Ammon's horn (tissue), 1 donor: Measurements from ENCODE around the gene PBX1.
"Not testable (repeated sequence)": the region's sequence is repeated elsewhere in the genome, so short reads cannot be mapped to it uniquely, and the experiment has no call there.

Source experiments
- DNase-seq: peaks from one replicate; pipeline ENCODE4 v3.0.0-alpha.2; 2016; ENCODE audit warnings: low spot score

Gene PBX1

GRCh38 chr1:164643018-164643417 is 84.0 kb downstream of the PBX1 start:
- no peak for DNase-seq

GRCh38 chr1:164644268-164644667 is 85.3 kb downstream of the PBX1 start:
- no peak for DNase-seq

GRCh38 chr1:164644774-164645644 is 86.0 kb downstream of the PBX1 start:
- no peak for DNase-seq

GRCh38 chr1:164645921-164646320 is 86.9 kb downstream of the PBX1 start:
- DNase-seq, result no peak

- DNase-seq, result no peak
These were observed 88.2 kb downstream of the PBX1 start for GRCh38 chr1:164647211-164647610.

- no peak for DNase-seq
These were observed 89.7 kb downstream of the PBX1 start for GRCh38 chr1:164648636-164649035.

GRCh38 chr1:164649146-164649545 is 90.2 kb downstream of the PBX1 start:
- no peak for DNase-seq

GRCh38 chr1:164650531-164650930 is 91.5 kb downstream of the PBX1 start:
- DNase-seq, result no peak

- no peak for DNase-seq
These were observed 92.5 kb downstream of the PBX1 start for GRCh38 chr1:164651351-164651951.

- DNase-seq, result not testable (repeated sequence)
These were observed 94.0 kb downstream of the PBX1 start for GRCh38 chr1:164652969-164653368.

GRCh38 chr1:164653705-164654104 is 94.7 kb downstream of the PBX1 start:
- no peak for DNase-seq

GRCh38 chr1:164654200-164654599 is 95.2 kb downstream of the PBX1 start:
- DNase-seq, result no peak

- DNase-seq, result no peak
These were observed 99.9 kb downstream of the PBX1 start for GRCh38 chr1:164658864-164659263.

- DNase-seq, result peak; percentile 40
These were observed 100.8 kb downstream of the PBX1 start for GRCh38 chr1:164659621-164660411.

- no peak for DNase-seq
These were observed 101.4 kb downstream of the PBX1 start for GRCh38 chr1:164660412-164660772.

- no peak for DNase-seq
These were observed 101.8 kb downstream of the PBX1 start for GRCh38 chr1:164660775-164661174.

GRCh38 chr1:164662462-164662861 is 103.5 kb downstream of the PBX1 start:
- DNase-seq, result no peak

GRCh38 chr1:164662955-164663354 is 104.0 kb downstream of the PBX1 start:
- no peak for DNase-seq

GRCh38 chr1:164664127-164664526 is 105.1 kb downstream of the PBX1 start:
- no peak for DNase-seq

- DNase-seq, result no peak
These were observed 108.0 kb downstream of the PBX1 start for GRCh38 chr1:164667001-164667400.

- no peak for DNase-seq
These were observed 108.6 kb downstream of the PBX1 start for GRCh38 chr1:164667600-164667999.

GRCh38 chr1:164668491-164669400 is 109.8 kb downstream of the PBX1 start:
- DNase-seq, result no peak
